ENCODE results near the gene GLCE.
A peak's percentile ranks its signal among the peaks of the same experiment; 100 is the strongest.

GLCE gene
- 8.8 to 13.8 (median 12.4) reads per million in 4 experiments for total RNA-seq

DNA sequence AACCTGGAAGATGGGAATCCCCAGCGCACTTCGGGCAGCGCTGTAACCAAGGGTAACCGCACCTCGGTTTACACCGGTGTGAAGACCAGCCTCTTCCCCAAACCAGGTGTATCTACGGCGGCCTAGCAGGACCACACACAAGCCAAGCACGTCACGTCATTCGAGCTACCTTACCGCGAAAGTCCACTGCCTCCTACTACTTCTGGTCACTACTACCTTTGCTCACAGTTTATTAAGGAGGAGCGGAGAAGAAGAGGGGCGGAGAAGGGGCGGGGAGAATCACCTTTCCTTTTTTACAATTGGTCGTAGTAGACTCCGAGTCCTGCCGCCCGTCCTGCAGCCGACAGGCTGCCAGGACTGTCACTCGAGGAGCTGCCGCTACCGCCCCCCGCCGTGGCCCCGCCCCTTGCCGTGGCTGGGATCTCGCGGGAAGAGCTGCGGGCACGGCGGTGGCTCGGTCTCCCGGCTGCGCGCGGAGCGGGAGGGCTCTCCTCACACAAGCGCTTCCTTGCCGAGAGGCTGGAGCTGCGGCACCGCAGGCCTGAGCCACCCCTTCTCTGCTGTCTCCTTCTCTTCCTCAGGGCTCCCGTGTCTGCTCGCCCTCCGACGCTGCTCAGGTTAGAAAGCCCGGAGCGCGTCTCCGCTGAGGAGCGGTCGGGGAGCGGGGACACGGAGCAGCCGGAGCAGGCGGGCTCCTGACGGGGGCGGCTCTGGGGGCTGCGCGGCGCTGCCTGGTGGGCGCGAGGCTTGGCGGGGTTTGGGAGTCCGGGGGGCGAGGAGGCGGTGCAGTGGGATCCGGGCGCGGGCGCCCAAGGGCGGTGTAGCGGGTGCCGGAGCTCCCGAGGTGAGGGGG is at the start of gene GLCE:
GLCE (plus strand) TSS at position 495 of the 853 bp plus-strand sequence. CDS start 95,172 bp downstream, outside the sequence.
- peak; percentile 84 for DNase-seq

GRCh38 chr15:69114331-69114928 is 46.0 kb upstream of the GLCE start:
- DNase-seq = no peak

GRCh38 chr15:69115031-69115430 is 45.4 kb upstream of the GLCE start:
- DNase-seq = no peak

DNA sequence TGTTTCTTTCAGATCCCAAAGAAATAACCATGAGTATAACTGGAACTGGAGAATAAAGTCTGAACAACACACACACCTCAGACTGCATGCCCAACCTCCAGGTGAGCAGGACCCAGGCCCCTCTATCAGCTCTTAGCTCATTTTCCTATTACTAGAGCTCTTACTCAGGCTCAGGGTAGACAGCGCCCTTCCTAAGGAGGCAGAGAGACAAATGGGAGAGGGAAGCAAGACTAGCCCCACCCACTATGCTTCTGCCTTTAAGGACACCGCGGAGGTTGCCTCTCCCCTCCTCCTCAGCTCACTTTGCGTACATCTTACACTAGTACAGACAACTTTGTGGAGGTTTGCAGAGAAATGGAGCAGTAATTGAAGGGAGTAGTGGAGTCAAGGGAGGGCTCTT is 44.0 kb upstream of the GLCE start:
- no peak for DNase-seq

DNA sequence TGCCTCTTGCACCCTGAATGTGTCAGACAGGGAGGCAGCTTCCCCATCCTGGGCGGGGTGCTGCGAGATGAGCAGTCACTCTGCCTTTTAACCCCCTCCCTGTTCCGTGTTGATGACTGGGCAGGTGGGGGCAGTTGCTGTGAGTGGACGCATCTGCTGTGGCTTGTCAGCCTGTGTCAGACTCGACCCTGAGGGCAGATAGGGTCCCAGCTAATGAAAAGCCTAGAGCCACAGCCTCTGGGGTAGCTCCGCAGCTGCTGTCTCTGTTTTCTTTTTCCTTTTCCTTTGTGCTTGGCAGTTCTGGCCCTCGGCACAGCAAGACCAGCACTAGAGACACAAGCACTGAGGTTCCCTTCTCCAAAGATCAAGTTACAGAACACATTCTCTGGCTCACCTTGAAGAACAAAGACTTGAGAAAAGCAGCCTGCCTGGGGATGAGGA is 43.0 kb upstream of the GLCE start:
- DNase-seq = no peak

GRCh38 chr15:69118089-69118488 is 42.3 kb upstream of the GLCE start:
- DNase-seq = no peak

DNA sequence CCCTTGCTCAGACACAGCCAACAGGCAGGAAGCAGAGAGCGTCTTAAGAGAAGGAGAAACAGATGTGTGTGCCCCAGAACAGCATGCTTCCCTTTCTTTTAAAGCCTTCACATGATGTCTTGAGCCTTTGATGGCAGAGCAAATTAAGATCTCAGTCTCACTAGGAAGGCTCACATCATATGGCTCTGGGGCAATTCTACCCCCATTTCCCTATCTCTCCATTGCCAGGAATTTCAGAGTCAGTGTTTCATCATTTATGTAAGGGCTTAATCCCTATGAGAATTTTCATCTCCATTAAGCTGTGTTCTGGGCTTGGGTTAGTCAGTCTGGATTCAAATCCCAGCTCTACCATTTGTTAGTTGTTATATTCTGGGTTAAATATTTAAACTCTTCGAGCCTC is 41.4 kb upstream of the GLCE start:
- DNase-seq = no peak

- DNase-seq = no peak
These were observed 40.6 kb upstream of the GLCE start for GRCh38 chr15:69119683-69120395.

- no peak for DNase-seq
These were observed 39.7 kb upstream of the GLCE start for GRCh38 chr15:69120732-69121131.

DNA sequence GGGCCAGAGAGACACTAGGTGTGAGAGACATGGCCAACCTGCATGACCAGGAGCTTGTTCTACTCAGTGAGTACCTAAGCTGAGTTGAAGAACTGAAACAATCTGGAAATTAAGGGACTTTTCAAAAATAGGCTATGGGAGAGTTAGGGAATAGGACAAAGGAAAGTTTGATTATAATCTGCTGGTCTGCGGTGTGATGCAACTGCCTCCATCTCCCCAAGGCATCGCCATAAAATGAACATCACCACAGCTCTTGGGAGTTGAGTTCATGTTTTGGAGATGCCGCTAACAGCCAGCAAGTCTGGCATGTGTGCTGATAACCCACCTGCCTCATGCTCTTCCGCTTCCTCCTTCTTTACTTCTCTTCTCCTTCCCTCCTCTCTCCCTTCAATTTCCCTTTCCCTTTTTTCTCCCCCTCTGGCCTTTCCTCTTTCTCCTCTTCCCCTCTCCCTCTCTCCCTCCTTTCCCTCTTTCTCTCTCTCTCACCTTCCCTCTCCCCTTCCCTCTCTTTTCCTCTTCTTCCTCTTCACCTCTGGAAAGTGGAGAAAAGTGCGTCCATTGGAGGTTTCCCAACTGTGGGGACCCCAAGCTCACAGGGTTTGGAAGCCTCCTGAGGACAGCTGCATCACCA is 39.1 kb upstream of the GLCE start:
- DNase-seq = no peak

DNA sequence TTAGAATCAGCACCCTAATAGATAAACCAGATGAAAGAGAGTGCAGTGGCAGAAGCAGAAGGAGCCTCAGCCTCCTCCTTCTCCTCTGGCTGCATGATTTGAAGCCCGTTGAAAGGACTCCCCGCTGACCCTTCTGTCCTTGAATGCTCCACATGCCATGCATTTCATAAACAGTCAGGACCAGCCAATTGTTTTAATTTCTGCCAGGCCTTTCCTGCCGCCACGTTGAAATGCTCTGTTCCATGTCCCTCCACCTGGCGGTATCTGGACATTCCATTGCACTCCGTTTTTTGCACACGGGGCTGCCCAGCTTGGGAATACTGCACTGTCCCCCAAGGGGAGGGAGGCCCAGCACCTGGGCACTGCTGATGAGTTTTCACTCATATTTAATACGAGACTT is 35.2 kb upstream of the GLCE start:
- DNase-seq = no peak

- DNase-seq = no peak
These were observed 34.4 kb upstream of the GLCE start for GRCh38 chr15:69126054-69126469.

DNA sequence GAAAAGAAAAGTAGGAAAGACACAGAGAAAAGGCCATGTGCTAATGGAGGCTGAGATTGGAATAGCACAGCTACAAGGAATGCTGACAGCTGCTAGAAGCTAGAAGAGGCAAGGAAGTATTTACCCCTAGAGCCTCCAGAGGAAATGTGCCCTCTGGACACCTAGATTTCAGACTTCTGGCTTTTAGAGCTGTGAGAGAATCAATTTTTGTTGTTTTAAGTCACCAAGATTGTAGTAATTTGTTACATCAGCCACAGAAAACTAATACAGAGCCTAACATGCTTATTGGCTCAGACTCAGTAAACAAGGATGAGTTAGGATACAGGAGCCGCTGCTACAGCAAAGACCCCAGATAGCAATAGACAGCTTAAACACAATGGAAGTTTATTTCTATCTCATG is 33.1 kb upstream of the GLCE start:
- DNase-seq = no peak

DNA sequence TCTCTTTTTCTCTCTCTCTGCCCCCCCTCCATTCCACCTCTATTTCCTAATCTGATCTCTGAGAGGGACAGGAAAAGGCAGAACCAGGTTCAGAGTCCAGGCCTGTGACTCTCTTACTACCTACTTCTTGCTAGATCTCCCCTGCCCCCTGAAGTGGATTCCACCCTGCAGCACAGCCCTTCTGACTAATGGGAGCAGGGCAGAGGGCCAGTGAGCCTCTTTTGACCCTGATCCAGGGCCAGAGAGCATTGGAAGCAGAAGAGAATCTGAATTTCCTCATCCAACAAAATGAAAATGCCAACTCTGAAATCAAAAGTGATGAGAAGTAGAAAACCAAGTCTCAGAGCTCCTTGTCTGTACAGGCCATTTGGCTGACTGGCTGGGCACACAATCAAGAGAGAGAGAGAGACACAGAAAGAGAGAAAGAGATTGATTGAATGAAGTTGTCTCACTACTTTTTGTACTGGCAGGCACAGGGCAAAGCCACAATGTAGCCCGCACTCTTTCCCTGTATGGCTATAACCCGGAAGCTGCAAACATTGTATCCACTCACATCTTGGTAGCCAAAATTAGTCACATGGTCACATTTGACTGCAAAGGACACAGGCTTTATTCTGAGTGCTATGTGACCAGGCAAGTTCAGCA is 31.6 kb upstream of the GLCE start:
- DNase-seq = no peak

DNA sequence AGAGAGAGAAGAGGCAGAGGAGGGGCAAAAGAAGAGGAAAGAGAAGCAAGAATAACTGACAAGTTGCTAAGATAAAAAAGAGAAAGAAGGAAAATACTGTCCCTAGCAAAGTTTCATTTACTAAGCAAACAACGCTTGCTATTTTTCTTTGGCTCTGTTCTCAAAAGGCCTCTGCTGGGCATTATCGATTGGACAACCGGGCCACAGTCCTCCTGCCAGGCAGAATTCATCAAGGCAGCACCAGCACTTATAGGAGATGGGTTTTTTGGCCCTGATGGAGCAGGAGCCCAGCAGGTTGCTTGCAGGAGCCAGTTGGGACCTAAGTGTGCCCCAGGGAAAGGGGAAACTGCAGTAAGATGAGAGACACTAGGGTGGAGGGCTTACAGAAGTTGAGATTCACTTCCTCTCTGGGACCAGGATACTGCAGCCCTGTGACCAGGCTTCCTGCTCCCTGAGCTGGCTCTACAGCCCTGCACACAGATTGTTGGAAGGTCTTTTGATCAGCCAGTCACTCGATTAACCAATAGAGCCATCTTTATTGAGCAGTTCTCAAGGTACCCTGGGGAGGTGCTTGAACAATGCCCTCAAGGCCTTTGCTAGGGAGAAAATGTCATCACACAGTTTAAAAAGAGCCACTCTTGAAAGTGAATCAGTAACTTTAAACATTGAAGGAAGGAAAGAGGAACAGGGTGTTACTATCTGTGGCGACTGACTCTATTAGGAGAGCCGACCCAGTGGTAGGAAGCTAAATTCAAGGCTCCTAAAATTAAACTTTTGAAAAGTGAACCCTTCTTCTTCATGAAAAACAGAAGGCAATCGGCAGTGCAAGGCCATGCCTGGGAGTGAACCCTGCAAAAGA is 28.8 kb upstream of the GLCE start:
- DNase-seq = no peak

DNA sequence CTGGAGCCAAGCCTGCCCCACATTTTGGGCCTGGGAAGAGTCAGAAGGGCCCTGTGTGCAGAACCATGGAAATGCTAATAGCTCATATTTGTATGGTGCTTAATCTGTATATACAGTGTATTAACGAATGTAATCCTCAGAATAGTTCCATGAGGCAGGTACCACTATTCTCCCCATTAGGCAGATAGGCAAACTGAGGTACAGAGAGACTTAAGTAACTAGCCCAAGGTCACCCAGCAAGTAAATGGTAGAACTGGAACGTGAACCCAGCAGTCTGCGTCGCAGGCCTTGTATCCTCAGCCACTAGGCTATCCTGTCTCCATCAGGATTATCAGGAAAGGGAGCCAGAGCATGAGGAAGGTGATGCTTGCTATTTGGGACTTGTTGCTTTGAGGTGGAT is 28.0 kb upstream of the GLCE start:
- no peak for DNase-seq

- no peak for DNase-seq
These were observed 27.2 kb upstream of the GLCE start for GRCh38 chr15:69132977-69133861.

- DNase-seq = no peak
These were observed 26.4 kb upstream of the GLCE start for GRCh38 chr15:69133862-69134519.

DNA sequence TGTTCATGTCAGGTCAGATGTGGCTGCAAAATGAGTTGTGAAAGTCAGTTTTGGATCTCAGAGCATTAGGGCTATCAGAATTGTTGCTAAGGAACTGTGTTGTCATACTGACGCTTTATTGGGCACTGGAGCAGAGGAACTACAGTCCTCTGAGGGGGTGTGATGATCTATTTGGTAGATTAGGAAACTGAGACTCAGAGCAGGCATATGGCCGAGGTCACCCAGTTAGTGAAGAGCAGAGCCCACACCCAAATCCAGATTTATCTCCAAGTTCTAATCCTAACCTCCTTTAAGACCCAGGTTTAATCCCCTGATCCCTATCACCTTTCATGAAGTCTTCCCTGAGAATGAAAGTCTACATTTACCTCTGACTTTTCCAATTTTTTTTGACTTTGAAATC is 25.6 kb upstream of the GLCE start:
- no peak for DNase-seq

- DNase-seq = no peak
These were observed 24.9 kb upstream of the GLCE start for GRCh38 chr15:69135499-69135898.
